ENCODE data around the gene CA9. TPM values are rescaled to one million over a fixed set of nuclear protein-coding genes. Genes with fewer than 3 reads are reported as not detected.

Gene CA9
- total RNA-seq, 3 donors from 2014 or later (not counting 1 experiment from before 2014, with no cell fraction given), result not detected

DNA sequence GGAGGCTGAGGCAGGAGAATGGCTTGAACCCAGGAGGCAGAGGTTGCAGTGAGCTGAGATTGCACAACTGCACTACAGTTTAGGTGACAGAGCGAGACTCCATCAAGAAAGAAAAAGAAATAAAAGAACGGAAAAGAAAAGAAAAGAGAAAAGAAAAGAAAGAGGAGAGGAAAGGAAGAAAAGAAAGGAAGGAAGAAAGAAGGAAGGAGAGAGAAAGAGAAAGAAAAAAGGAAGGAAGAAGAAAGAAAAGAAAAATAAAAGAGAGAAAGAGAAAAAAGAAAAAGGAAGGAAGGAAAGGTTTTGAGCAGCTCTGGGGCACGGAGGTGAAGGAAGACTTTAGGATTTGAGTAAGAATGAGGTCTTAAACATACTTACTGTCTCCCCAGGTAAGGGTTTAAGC lies 39.9 kb downstream of the CA9 start:
- WGBS (ENCODE audit: insufficient coverage), result 89% methylated on average over 3 of the region's 3 CpGs
- H3K9me3 Mint-ChIP-seq, result no peaks in the 10 kb centered on the region
- Histone ChIP-seq H3K36me3 (ENCODE audit: control insufficient read depth, insufficient read depth, low read length) (peaks cover 91% of the 10 kb centered on the region), H3K27me3 (ENCODE audit: control insufficient read depth, insufficient read depth, low read length) (no peaks in the 10 kb centered on the region), H3K4me3 (ENCODE audit: low read length) (no peak overlapping the region), H3K4me1 (ENCODE audit: control insufficient read depth, insufficient read depth, low read length) (no peaks in the 10 kb centered on the region), H3K9me3 (ENCODE audit: control insufficient read depth, insufficient read depth, low read length) (no peaks in the 10 kb centered on the region), H3K27ac (ENCODE audit: low read length) (no peak overlapping the region)
- H3K27ac Mint-ChIP-seq, result peak overlapping the region; percentile 31 to 75
- TF ChIP-seq, protein P1, sequence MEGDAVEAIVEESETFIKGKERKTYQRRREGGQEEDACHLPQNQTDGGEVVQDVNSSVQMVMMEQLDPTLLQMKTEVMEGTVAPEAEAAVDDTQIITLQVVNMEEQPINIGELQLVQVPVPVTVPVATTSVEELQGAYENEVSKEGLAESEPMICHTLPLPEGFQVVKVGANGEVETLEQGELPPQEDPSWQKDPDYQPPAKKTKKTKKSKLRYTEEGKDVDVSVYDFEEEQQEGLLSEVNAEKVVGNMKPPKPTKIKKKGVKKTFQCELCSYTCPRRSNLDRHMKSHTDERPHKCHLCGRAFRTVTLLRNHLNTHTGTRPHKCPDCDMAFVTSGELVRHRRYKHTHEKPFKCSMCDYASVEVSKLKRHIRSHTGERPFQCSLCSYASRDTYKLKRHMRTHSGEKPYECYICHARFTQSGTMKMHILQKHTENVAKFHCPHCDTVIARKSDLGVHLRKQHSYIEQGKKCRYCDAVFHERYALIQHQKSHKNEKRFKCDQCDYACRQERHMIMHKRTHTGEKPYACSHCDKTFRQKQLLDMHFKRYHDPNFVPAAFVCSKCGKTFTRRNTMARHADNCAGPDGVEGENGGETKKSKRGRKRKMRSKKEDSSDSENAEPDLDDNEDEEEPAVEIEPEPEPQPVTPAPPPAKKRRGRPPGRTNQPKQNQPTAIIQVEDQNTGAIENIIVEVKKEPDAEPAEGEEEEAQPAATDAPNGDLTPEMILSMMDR (IDR thresholded peaks at IDR 0.05), result no peak
- H3K27me3 Mint-ChIP-seq (ENCODE audit: low read depth in 2 of 2), result no peaks in the 10 kb centered on the region
- H3K36me3 Mint-ChIP-seq, result peaks cover 19% of the 10 kb centered on the region
- no peak overlapping the region for H3K4me3 Mint-ChIP-seq
- H3K4me1 Mint-ChIP-seq, result peaks cover 0 to 17% of the 10 kb centered on the region in 2 donors
- no peak for DNase-seq
- intact Hi-C loops (cut with micrococcal nuclease), result no loop called here
- no peak for ATAC-seq

DNA sequence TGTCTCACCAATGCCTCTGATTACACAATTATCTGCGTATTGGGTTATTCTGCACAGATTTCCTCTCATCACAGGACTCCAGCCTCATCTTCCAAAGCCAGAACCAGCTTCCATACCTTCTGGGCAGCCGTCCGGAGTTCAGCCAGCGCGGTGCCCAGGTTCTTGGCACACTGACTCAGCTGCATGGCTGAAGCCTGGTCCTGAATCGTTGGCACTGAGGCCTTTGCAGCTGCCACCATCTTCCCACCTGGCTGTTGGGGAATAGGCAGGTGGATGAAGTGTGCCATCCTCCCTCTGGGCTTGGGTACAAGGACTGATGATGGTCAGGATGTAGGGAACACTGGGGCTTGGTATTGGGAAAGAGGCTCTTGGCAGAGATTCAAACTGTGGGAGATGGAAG lies 40.4 kb downstream of the CA9 start:
- Mint-ChIP-seq H3K36me3 (peaks cover 14% of the 10 kb centered on the region), H3K9me3 (no peaks in the 10 kb centered on the region), H3K4me3 (no peak overlapping the region), H3K27me3 (ENCODE audit: low read depth in 2 of 2) (no peaks in the 10 kb centered on the region), H3K4me1 (peaks cover 0 to 17% of the 10 kb centered on the region in 2 donors), H3K27ac (peak overlapping the region in 1 of 2 donors; percentile 75)
- H3K4me3 ChIP-seq (ENCODE audit: low read length), result no peak overlapping the region
- peaks cover 91% of the 10 kb centered on the region for H3K36me3 ChIP-seq (ENCODE audit: control insufficient read depth, insufficient read depth, low read length)
- H3K9me3 ChIP-seq (ENCODE audit: control insufficient read depth, insufficient read depth, low read length), result no peaks in the 10 kb centered on the region
- H3K27me3 ChIP-seq (ENCODE audit: control insufficient read depth, insufficient read depth, low read length), result no peaks in the 10 kb centered on the region
- DNase-seq (no peak), ATAC-seq (no peak)
- H3K4me1 ChIP-seq (ENCODE audit: control insufficient read depth, insufficient read depth, low read length), result peaks cover 3% of the 10 kb centered on the region
- 94% methylated on average over 6 of the region's 6 CpGs for WGBS (ENCODE audit: insufficient coverage)
- H3K27ac ChIP-seq (ENCODE audit: low read length), result no peak overlapping the region
- TF ChIP-seq, protein P1 (IDR thresholded peaks at IDR 0.05), result no peak
- intact Hi-C loops (cut with micrococcal nuclease), result no loop called here

DNA sequence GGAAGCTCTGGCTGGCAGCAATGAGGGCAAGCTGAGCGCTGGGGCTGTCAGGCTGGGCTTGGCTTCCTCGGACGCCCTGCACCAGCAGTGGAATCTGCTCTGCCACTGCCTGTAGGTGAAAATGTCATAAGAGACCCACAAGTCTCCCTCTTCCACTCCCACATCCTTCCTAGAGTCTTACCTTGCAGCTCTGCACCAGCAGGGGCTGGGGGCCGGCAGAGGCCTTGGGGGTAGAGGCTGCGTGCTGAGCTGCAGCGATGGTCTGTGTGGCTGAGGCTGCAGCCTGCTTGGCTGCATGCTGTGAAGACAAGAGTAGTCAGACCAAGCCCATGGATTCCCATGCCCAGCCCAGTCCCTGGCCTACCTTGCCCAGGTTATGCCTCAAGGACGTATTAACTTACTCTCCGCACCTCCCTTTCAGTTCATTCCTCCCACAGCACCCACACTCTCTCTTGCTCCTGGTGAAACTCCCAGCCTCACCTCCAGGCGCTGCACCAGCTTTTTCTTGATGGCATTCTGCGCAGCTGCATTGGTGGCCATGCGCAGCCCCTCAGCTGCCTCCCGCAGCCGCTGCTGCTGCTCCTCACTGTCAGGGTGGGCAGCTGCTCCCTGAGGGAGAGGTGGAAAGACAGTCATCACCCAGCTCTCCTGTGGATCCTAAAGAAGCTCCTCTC lies 41.0 kb downstream of the CA9 start:
- Mint-ChIP-seq H3K36me3 (peaks cover 14% of the 10 kb centered on the region), H3K27ac (peak overlapping the region; percentile 62 to 75), H3K4me1 (peaks cover 0 to 20% of the 10 kb centered on the region in 2 donors), H3K27me3 (ENCODE audit: low read depth in 2 of 2) (no peaks in the 10 kb centered on the region), H3K9me3 (no peaks in the 10 kb centered on the region), H3K4me3 (no peak overlapping the region)
- TF ChIP-seq, protein P1 (IDR thresholded peaks at IDR 0.05), result no peak
- Histone ChIP-seq H3K36me3 (ENCODE audit: control insufficient read depth, insufficient read depth, low read length) (peaks cover 94% of the 10 kb centered on the region), H3K4me1 (ENCODE audit: control insufficient read depth, insufficient read depth, low read length) (peaks cover 3% of the 10 kb centered on the region), H3K27me3 (ENCODE audit: control insufficient read depth, insufficient read depth, low read length) (no peaks in the 10 kb centered on the region), H3K27ac (ENCODE audit: low read length) (no peak overlapping the region), H3K9me3 (ENCODE audit: control insufficient read depth, insufficient read depth, low read length) (no peaks in the 10 kb centered on the region), H3K4me3 (ENCODE audit: low read length) (no peak overlapping the region)
- no peak for ATAC-seq
- whole genome bisulfite sequencing (ENCODE audit: insufficient coverage), result 97% methylated on average over 13 of the region's 13 CpGs
- DNase-seq, result no peak
- intact Hi-C loops (cut with micrococcal nuclease), result no loop called here

DNA sequence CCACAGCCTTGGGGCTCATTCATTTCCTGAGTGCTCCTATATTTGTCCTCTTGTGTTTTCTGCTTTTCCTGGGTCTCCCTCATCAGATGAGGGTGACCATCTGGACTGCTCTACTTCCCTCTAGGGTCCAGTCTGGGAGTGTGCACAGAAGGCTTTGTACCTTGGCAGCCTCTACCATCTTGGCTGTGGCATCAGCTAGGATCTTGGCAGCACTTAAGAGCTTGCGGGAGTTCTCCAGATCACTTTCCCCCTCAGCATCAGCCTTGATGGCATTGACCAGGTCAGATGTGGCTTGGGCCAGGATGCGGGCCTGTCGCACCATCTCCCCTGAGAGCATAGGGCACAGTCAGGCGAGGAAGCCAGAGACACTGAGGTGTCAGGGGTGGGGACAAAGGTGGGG lies 42.5 kb downstream of the CA9 start:
- no peaks in the 10 kb centered on the region for H3K27me3 ChIP-seq (ENCODE audit: control insufficient read depth, insufficient read depth, low read length)
- WGBS (ENCODE audit: insufficient coverage), result 87% methylated on average over 4 of the region's 4 CpGs
- H3K4me3 ChIP-seq (ENCODE audit: low read length), result no peak overlapping the region
- Mint-ChIP-seq H3K27ac (peak overlapping the region; percentile 50 to 70), H3K36me3 (peaks cover 17% of the 10 kb centered on the region), H3K4me3 (no peak overlapping the region), H3K4me1 (peaks cover 0 to 22% of the 10 kb centered on the region in 2 donors), H3K27me3 (ENCODE audit: low read depth in 2 of 2) (no peaks in the 10 kb centered on the region), H3K9me3 (no peaks in the 10 kb centered on the region)
- peaks cover 3% of the 10 kb centered on the region for H3K4me1 ChIP-seq (ENCODE audit: control insufficient read depth, insufficient read depth, low read length)
- ATAC-seq (no peak), DNase-seq (no peak)
- intact Hi-C loops (cut with micrococcal nuclease), result no loop called here
- no peaks in the 10 kb centered on the region for H3K9me3 ChIP-seq (ENCODE audit: control insufficient read depth, insufficient read depth, low read length)
- TF ChIP-seq, protein P1 (IDR thresholded peaks at IDR 0.05), result no peak
- H3K36me3 ChIP-seq (ENCODE audit: control insufficient read depth, insufficient read depth, low read length), result peaks cover 97% of the 10 kb centered on the region
- H3K27ac ChIP-seq (ENCODE audit: low read length), result no peak overlapping the region
